ENCODE measurements around the gene ACIN1. TPM values are rescaled to one million over a fixed set of nuclear protein-coding genes. Genes with fewer than 3 reads are reported as not detected.
A peak's percentile ranks its signal among the peaks of the same experiment; 100 is the strongest.

Gene ACIN1
- total RNA-seq, 1 donor from 2014 or later = 161 TPM

DNA sequence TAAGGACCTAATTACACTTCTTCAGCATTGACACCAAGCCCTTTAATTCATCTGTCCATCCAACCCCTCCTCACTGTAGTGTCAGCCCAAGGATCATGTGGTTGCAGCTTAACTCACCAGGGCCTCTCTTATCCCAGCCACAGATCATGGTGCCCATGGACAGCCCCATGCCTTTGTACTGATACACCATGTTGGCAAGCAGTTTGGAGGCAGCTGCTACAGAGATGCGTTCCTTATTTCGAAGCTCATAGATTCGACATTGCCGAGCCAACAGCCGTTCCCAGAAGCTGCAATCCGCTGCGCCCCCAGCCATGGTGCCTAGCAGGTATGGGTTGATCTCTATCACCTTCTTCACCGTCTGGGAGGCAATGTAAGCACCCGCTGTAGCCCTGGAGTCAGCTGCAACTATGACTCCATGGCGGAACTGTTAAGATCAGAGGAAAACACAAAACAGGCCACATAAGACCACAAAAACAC lies 61.6 kb downstream of the ACIN1 start:
- H3K4me3 ChIP-seq = peak overlapping the region; percentile 69
- H3K4me1 ChIP-seq = peaks cover 13% of the 10 kb centered on the region
- TF ChIP-seq, protein P1, sequence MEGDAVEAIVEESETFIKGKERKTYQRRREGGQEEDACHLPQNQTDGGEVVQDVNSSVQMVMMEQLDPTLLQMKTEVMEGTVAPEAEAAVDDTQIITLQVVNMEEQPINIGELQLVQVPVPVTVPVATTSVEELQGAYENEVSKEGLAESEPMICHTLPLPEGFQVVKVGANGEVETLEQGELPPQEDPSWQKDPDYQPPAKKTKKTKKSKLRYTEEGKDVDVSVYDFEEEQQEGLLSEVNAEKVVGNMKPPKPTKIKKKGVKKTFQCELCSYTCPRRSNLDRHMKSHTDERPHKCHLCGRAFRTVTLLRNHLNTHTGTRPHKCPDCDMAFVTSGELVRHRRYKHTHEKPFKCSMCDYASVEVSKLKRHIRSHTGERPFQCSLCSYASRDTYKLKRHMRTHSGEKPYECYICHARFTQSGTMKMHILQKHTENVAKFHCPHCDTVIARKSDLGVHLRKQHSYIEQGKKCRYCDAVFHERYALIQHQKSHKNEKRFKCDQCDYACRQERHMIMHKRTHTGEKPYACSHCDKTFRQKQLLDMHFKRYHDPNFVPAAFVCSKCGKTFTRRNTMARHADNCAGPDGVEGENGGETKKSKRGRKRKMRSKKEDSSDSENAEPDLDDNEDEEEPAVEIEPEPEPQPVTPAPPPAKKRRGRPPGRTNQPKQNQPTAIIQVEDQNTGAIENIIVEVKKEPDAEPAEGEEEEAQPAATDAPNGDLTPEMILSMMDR (IDR thresholded peaks at IDR 0.05) = no peak
- no peak overlapping the region for H3K27ac ChIP-seq
- intact Hi-C loops (cut with DNase I) = no loop called here
- ATAC-seq (no peak), DNase-seq (no peak)
- H3K9me3 ChIP-seq = no peaks in the 10 kb centered on the region
- H3K36me3 ChIP-seq = peaks cover 44% of the 10 kb centered on the region
- no peaks in the 10 kb centered on the region for H3K27me3 ChIP-seq

DNA sequence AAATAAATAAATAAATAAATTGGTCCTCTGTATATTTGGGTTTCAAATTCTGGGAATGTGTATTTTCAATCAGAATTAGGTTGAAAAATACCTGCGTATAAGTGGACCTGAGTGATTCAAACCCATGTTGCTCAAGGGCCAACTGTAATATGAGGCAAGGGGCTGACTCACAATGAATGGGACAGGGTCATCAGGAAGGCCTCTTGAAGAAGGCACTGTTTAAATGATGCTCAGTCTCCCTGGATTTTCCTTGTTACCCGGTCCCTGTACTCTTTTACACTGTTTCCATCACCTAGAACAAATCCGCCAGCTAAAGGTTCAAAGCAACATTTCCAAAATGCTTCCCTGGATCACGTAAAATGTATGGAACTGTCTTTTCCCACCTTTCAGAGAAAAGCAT lies 64.0 kb downstream of the ACIN1 start:
- no peak overlapping the region for H3K27ac ChIP-seq
- H3K9me3 ChIP-seq = no peaks in the 10 kb centered on the region
- H3K4me1 ChIP-seq = peaks cover 15% of the 10 kb centered on the region
- DNase-seq (no peak), ATAC-seq (no peak)
- peaks cover 59% of the 10 kb centered on the region for H3K36me3 ChIP-seq
- intact Hi-C loops (cut with DNase I) = no loop called here
- H3K4me3 ChIP-seq = no peak overlapping the region
- no peaks in the 10 kb centered on the region for H3K27me3 ChIP-seq
- TF ChIP-seq, protein P1 (IDR thresholded peaks at IDR 0.05) = no peak

DNA sequence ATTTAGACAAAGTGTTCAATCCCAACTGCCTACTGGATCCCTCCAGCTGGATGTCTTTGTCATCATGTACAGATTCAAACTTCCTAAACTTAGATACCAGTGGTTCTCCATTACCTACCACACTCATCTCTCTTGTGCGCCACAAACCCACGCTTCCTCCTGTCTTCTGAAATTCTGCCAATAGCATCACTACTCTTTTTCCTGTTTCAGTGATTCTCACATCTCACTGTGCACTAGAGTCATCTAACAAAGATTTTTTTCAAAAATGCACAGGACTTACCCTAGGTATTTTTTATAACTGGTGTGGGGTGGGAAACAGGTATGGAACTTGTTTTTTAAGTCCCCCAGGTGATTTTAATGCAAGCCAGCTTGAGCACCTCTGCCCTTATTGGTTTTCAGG lies 66.1 kb downstream of the ACIN1 start:
- Histone ChIP-seq H3K4me3 (no peak overlapping the region), H3K36me3 (peaks cover 69% of the 10 kb centered on the region), H3K27ac (no peak overlapping the region), H3K27me3 (no peaks in the 10 kb centered on the region), H3K4me1 (peaks cover 14% of the 10 kb centered on the region), H3K9me3 (no peaks in the 10 kb centered on the region)
- intact Hi-C loops (cut with DNase I) = no loop called here
- no peak for ATAC-seq
- TF ChIP-seq, protein P1 (IDR thresholded peaks at IDR 0.05) = no peak
- DNase-seq = no peak

DNA sequence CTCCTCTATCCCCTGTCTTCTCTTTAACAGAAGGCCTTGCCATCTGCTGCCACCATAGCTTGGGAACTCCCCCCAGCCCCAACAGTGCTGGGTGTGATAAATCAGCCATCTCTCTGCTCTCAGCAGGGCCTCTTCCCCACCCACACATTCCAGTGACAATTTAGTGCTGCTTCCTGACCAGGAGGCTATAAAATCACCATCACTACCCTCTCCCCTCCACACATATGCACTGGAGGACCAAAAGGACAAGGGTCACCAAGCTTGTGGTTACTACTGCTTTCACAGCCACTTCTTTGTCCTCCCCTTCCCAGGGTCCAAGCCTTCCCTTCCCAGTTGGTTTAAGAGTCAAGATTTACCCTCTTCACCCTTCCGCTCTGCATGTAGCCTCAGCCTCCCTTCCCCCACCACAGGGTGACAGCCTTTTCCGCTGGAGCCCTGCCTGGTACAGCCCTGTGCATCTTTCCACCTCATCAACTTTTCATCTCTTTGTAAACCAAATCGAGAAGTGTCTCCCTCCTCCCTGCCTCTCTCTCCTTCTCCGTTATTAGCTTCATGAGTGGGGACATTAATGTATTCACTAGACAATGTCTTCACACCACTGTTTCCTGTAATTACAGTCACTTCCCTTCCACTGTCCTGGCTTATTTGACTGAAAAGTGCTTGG lies 69.7 kb downstream of the ACIN1 start:
- Histone ChIP-seq H3K4me3 (no peak overlapping the region), H3K27me3 (no peaks in the 10 kb centered on the region), H3K9me3 (no peaks in the 10 kb centered on the region), H3K27ac (no peak overlapping the region), H3K4me1 (peaks cover 7% of the 10 kb centered on the region), H3K36me3 (peaks cover 40% of the 10 kb centered on the region)
- ATAC-seq (no peak), DNase-seq (no peak)
- TF ChIP-seq, protein P1 (IDR thresholded peaks at IDR 0.05) = no peak
- intact Hi-C loops (cut with DNase I) = no loop called here

DNA sequence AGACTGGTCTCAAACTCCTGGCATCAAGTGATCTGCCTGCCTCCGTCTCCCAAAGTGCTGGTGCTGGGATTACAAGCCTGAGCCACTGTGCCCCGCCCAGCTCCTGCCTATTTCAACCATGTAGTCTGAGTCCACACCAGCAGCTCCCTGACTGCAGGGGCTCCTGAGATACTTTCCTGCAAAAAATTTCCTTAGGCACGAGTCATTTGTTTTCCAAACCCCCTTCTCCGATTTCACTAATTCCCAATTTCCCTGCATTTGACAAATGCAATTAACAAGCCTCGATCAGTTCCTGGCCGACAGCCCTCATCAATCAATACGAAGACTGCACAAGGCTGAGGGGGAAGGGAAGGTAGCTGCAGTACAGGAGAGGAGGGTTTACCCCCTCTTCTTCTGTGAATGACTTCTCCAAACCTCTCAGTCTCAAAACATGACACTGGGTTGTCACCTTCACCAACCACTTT lies 70.3 kb downstream of the ACIN1 start:
- Histone ChIP-seq H3K9me3 (no peaks in the 10 kb centered on the region), H3K27me3 (no peaks in the 10 kb centered on the region), H3K36me3 (peaks cover 37% of the 10 kb centered on the region), H3K27ac (no peak overlapping the region), H3K4me1 (peaks cover 7% of the 10 kb centered on the region), H3K4me3 (no peak overlapping the region)
- ATAC-seq (no peak), DNase-seq (no peak)
- TF ChIP-seq, protein P1 (IDR thresholded peaks at IDR 0.05) = no peak
- intact Hi-C loops (cut with DNase I) = no loop called here
